Astrocyte (in vitro differentiated cells and primary cell): ENCODE results near the gene GSN. TPM values are rescaled to one million over a fixed set of nuclear protein-coding genes. Genes with fewer than 3 reads are reported as not detected.

Experiments used
- DNase-seq: peaks from one replicate; pipeline ENCODE4 v3.0.0-alpha.2; 2010; ENCODE audit warnings: low read depth
- FAIRE-seq: peaks from 2 replicates; lab custom pipeline; 2011; peaks lifted over from hg19 to GRCh38; lab: Jason Lieb, UNC
- H2AFZ ChIP-seq: 2 replicates; pipeline ENCODE4 v1.6.0; 2012; ENCODE audit warnings: low read depth, low read length, inconsistent platforms
- H3K27ac ChIP-seq: 2 replicates; pipeline ENCODE4 v1.5.1; 2011; ENCODE audit warnings: low read depth, low read length, inconsistent platforms
- H3K27me3 ChIP-seq: 2 replicates; pipeline ENCODE4 v1.6.0; 2011; ENCODE audit warnings: low read length, inconsistent platforms; ENCODE audit not compliant: insufficient read depth
- H3K36me3 ChIP-seq: 2 replicates; pipeline ENCODE4 v1.5.1; 2011; ENCODE audit warnings: low read length, inconsistent platforms; ENCODE audit not compliant: insufficient read depth
- H3K4me1 ChIP-seq: 2 replicates; pipeline ENCODE4 v1.5.1; 2011; ENCODE audit warnings: low read length, inconsistent platforms; ENCODE audit not compliant: insufficient read depth
- H3K4me2 ChIP-seq: 2 replicates; pipeline ENCODE4 v1.6.0; 2012; ENCODE audit warnings: low read length, inconsistent platforms
- H3K4me3 ChIP-seq: 2 replicates; pipeline ENCODE4 v1.5.1; 2011; ENCODE audit warnings: low read depth, mild to moderate bottlenecking, low read length, inconsistent platforms; ENCODE audit not compliant: insufficient read depth
- H3K79me2 ChIP-seq: 2 replicates; pipeline ENCODE4 v1.6.0; 2012; ENCODE audit warnings: mild to moderate bottlenecking, low read length, inconsistent platforms; ENCODE audit not compliant: insufficient read depth
- H3K9ac ChIP-seq: 2 replicates; pipeline ENCODE4 v1.6.0; 2012; ENCODE audit warnings: mild to moderate bottlenecking, low read length, inconsistent platforms
- H3K9me3 ChIP-seq: 2 replicates; pipeline ENCODE4 v1.5.1; 2012; ENCODE audit warnings: low read depth, mild to moderate bottlenecking, low read length, inconsistent platforms; ENCODE audit not compliant: insufficient read depth
- H4K20me1 ChIP-seq: 2 replicates; pipeline ENCODE4 v1.6.0; 2012; ENCODE audit warnings: low read length, inconsistent platforms; ENCODE audit not compliant: insufficient read depth
- H3K27ac Mint-ChIP-seq: one replicate; pipeline ENCODE4 v1.8.0; 2021; ENCODE audit warnings: mild to moderate bottlenecking, mixed read lengths; ENCODE audit not compliant: unreplicated experiment
- H3K27me3 Mint-ChIP-seq: one replicate; pipeline ENCODE4 v1.8.0; 2021; ENCODE audit warnings: low read depth, mixed read lengths; ENCODE audit not compliant: unreplicated experiment
- H3K36me3 Mint-ChIP-seq: one replicate; pipeline ENCODE4 v1.8.0; 2021; ENCODE audit warnings: low read depth, mixed read lengths; ENCODE audit not compliant: unreplicated experiment
- H3K4me1 Mint-ChIP-seq: one replicate; pipeline ENCODE4 v1.8.0; 2021; ENCODE audit warnings: low read depth, mixed read lengths; ENCODE audit not compliant: unreplicated experiment
- H3K4me3 Mint-ChIP-seq: one replicate; pipeline ENCODE4 v1.8.0; 2021; ENCODE audit warnings: mild to moderate bottlenecking, moderate library complexity, mixed read lengths; ENCODE audit not compliant: unreplicated experiment
- H3K9me3 Mint-ChIP-seq: one replicate; pipeline ENCODE4 v1.8.0; 2021; ENCODE audit warnings: mild to moderate bottlenecking, mixed read lengths; ENCODE audit not compliant: unreplicated experiment
- CTCF ChIP-seq: IDR thresholded peaks from 2 replicates; pipeline ENCODE4 v1.5.1; 2011; ENCODE audit warnings: low read depth, mild to moderate bottlenecking, inconsistent platforms, low read length, moderate library complexity; ENCODE audit not compliant: insufficient read depth
- EZH2 ChIP-seq: IDR thresholded peaks from 2 replicates; pipeline ENCODE4 v1.6.1; 2012; ENCODE audit warnings: mild to moderate bottlenecking, low read length, inconsistent platforms; ENCODE audit not compliant: insufficient read depth
- total RNA-seq: library from RNA; stranded (reverse); gene quantifications from 2 replicates; pipeline ENCODE4 v1.2.1, GENCODE V29; 2021

GSN gene
- total RNA-seq, 1 donor from 2014 or later = 260 TPM

GRCh38 chr9:121266906-121267650 is 884 bp upstream of the GSN start:
- no peak for DNase-seq
- peaks cover 16% of the 10 kb centered on the region for H3K27me3 Mint-ChIP-seq
- TF ChIP-seq EZH2 (no peak), CTCF (no peak)
- Histone ChIP-seq H2AFZ (peak overlapping the region; percentile 82), H3K9me3 (no peaks in the 10 kb centered on the region), H3K36me3 (no peaks in the 10 kb centered on the region), H3K79me2 (peaks cover 40% of the 10 kb centered on the region), H3K27me3 (no peaks in the 10 kb centered on the region), H3K4me1 (peaks cover 40% of the 10 kb centered on the region), H3K9ac (peak overlapping the region; percentile 85), H4K20me1 (peaks cover under 1% of the 10 kb centered on the region), H3K27ac (no peak overlapping the region), H3K4me2 (peak overlapping the region; percentile 93), H3K4me3 (peak overlapping the region; percentile 60)
- FAIRE-seq = no peak
- H3K4me3 Mint-ChIP-seq = peak overlapping the region; percentile 89
- H3K9me3 Mint-ChIP-seq = no peaks in the 10 kb centered on the region
- peaks cover 39% of the 10 kb centered on the region for H3K4me1 Mint-ChIP-seq
- peak overlapping the region; percentile 50 for H3K27ac Mint-ChIP-seq
- H3K36me3 Mint-ChIP-seq = no peaks in the 10 kb centered on the region

- peaks cover 16% of the 10 kb centered on the region for H3K27me3 Mint-ChIP-seq
These were observed 562 bp downstream of the GSN start for GRCh38 chr9:121268598-121268850.

More at GRCh38 chr9:121268598-121268850, 562 bp downstream of the GSN start:
- Mint-ChIP-seq H3K4me3 (peak overlapping the region; percentile 95), H3K4me1 (peaks cover 43% of the 10 kb centered on the region), H3K9me3 (no peaks in the 10 kb centered on the region), H3K27ac (peak overlapping the region; percentile 88), H3K36me3 (no peaks in the 10 kb centered on the region)
- Histone ChIP-seq H3K27me3 (no peaks in the 10 kb centered on the region), H4K20me1 (peaks cover 9% of the 10 kb centered on the region), H3K9ac (peak overlapping the region; percentile 85), H3K79me2 (peaks cover 54% of the 10 kb centered on the region), H3K4me3 (peak overlapping the region; percentile 83), H3K36me3 (peaks cover 2% of the 10 kb centered on the region), H2AFZ (peak overlapping the region; percentile 57), H3K9me3 (no peaks in the 10 kb centered on the region), H3K4me2 (peak overlapping the region; percentile 93), H3K27ac (peak overlapping the region; percentile 74), H3K4me1 (peaks cover 52% of the 10 kb centered on the region)
- DNase-seq (no peak), FAIRE-seq (no peak)
- no peak for TF ChIP-seq EZH2
- no peak for TF ChIP-seq CTCF
